GM12872 (cell line): ENCODE results near the gene LPCAT1.
A peak's percentile ranks its signal among the peaks of the same experiment; 100 is the strongest.

ENCODE experiments used
- CTCF ChIP-seq: IDR thresholded peaks from 3 replicates; pipeline ENCODE4 v1.5.1; 2011; ENCODE audit warnings: low read depth, mild to moderate bottlenecking, low read length, moderate library complexity; ENCODE audit not compliant: insufficient read depth

Gene LPCAT1

GRCh38 chr5:1507961-1508658 lies 15.7 kb downstream of the LPCAT1 start:
- no peak for TF ChIP-seq CTCF

GRCh38 chr5:1507457-1507856 lies 16.3 kb downstream of the LPCAT1 start:
- no peak for TF ChIP-seq CTCF

- TF ChIP-seq CTCF, result no peak
These were observed 16.8 kb downstream of the LPCAT1 start for GRCh38 chr5:1507014-1507375.

- no peak for TF ChIP-seq CTCF
These were observed 17.3 kb downstream of the LPCAT1 start for GRCh38 chr5:1506242-1507013.

- TF ChIP-seq CTCF, result no peak
These were observed 18.1 kb downstream of the LPCAT1 start for GRCh38 chr5:1505506-1506241.

- no peak for TF ChIP-seq CTCF
These were observed 19.1 kb downstream of the LPCAT1 start for GRCh38 chr5:1504617-1505016.

GRCh38 chr5:1504069-1504595 lies 19.6 kb downstream of the LPCAT1 start:
- 0 out of 3 replicates have a peak, but pooled peaks have one; percentile 18 for TF ChIP-seq CTCF
